PC-3 (cell line): ENCODE results near the gene CELA2B. TPM values are rescaled to one million over a fixed set of nuclear protein-coding genes. Genes with fewer than 3 reads are reported as not detected.

ENCODE experiments used
- ATAC-seq: fragments of 200-7000 bp; cut with Tn5 transposase; 2 replicates; pipeline ENCODE4 v1.9.1; 2020; ENCODE audit warnings: mild to moderate bottlenecking, moderate library complexity
- BruUV-seq: library from RNA; stranded (reverse); fragments of 400-500 nt; replicated peaks from 2 replicates; lab custom pipeline; 2021; lab: Mats Ljungman, UMichigan
- CTCF ChIA-PET: fragments of 300-600 bp; sonication (Branson Sonifier 250); formaldehyde crosslinking; loops from one replicate; lab custom pipeline; 2022; ENCODE audit warnings: antibody characterized with exemption; lab: Charles Lee
- POLR2A ChIA-PET: fragments of 300-600 bp; sonication (Branson Sonifier 250); formaldehyde crosslinking; loops from one replicate; lab custom pipeline; 2022; ENCODE audit warnings: antibody characterized with exemption; ENCODE audit not compliant: unreplicated experiment; lab: Charles Lee
- DNase-seq: peaks from one replicate; pipeline ENCODE4 v3.0.0-alpha.2; 2015
- H2AFZ ChIP-seq: fragments of 300-600 bp; sonication (generic); 2 replicates; pipeline ENCODE4 v1.6.0; 2016; ENCODE audit warnings: antibody characterized with exemption, low read length
- H3F3A ChIP-seq: fragments of 300-600 bp; sonication (generic); one replicate; pipeline ENCODE4 v1.6.0; 2017; ENCODE audit warnings: antibody characterized with exemption, low read length, control low read depth, mild to moderate bottlenecking; ENCODE audit not compliant: unreplicated experiment
- H3K27ac ChIP-seq: fragments of 300-600 bp; sonication (generic); 2 replicates; pipeline ENCODE4 v1.5.1; 2016; ENCODE audit warnings: mild to moderate bottlenecking, low read length
- H3K27me3 ChIP-seq: fragments of 300-600 bp; sonication (generic); 2 replicates; pipeline ENCODE4 v1.6.1; 2016; ENCODE audit warnings: low read length, mixed read lengths
- H3K36me3 ChIP-seq: fragments of 300-600 bp; sonication (generic); 2 replicates; pipeline ENCODE4 v1.6.1; 2016; ENCODE audit warnings: low read depth, mixed run types, low read length, mixed read lengths
- H3K4me1 ChIP-seq: fragments of 300-600 bp; sonication (generic); 2 replicates; pipeline ENCODE4 v1.5.1; 2016; ENCODE audit warnings: low read length; ENCODE audit not compliant: insufficient read depth
- H3K4me2 ChIP-seq: fragments of 300-600 bp; sonication (generic); 2 replicates; pipeline ENCODE4 v1.6.0; 2016; ENCODE audit warnings: low read length
- H3K4me3 ChIP-seq: fragments of 300-600 bp; sonication (generic); 2 replicates; pipeline ENCODE4 v1.5.1; 2016; ENCODE audit warnings: mild to moderate bottlenecking, low read length, mixed read lengths
- H3K79me2 ChIP-seq: fragments of 300-600 bp; sonication (generic); 2 replicates; pipeline ENCODE4 v1.6.1; 2017; ENCODE audit warnings: low read length, mixed read lengths
- H3K9ac ChIP-seq: fragments of 300-600 bp; sonication (generic); 2 replicates; pipeline ENCODE4 v1.6.0; 2016; ENCODE audit warnings: mild to moderate bottlenecking, low read length
- H3K9me2 ChIP-seq: fragments of 300-600 bp; sonication (generic); replicated peaks from 2 replicates; pipeline ENCODE4 v1.6.1; 2016; ENCODE audit warnings: mixed run types, low read length, mixed read lengths
- H3K9me3 ChIP-seq: fragments of 300-600 bp; sonication (generic); 2 replicates; pipeline ENCODE4 v1.6.1; 2016; ENCODE audit warnings: low read length, mixed read lengths
- H4K20me1 ChIP-seq: fragments of 300-600 bp; sonication (generic); 2 replicates; pipeline ENCODE4 v1.6.1; 2016; ENCODE audit warnings: low read length, mixed read lengths
- EZH2 ChIP-seq: fragments of 300-600 bp; sonication (generic); IDR thresholded peaks from one replicate; pipeline ENCODE4 v1.6.1; 2017; ENCODE audit warnings: antibody characterized with exemption, mild to moderate bottlenecking, low read length; ENCODE audit not compliant: unreplicated experiment
- EZH2phosphoT487 ChIP-seq: fragments of 300-600 bp; sonication (generic); IDR thresholded peaks from 2 replicates; pipeline ENCODE4 v1.6.1; 2018; ENCODE audit warnings: mild to moderate bottlenecking, antibody characterized with exemption, low read length, borderline replicate concordance
- intact Hi-C: fragments of 100-400 bp; cut with micrococcal nuclease; formaldehyde crosslinking; loops from 2 replicates; pipeline ENCODE4 v1.9.0; 2023
- total RNA-seq: library from RNA; depleted of rRNA; stranded (reverse); fragments of >200 nt; gene quantifications from 2 replicates; pipeline ENCODE4 v1.2.3, GENCODE V29; 2014
- TF ChIP-seq, protein P1 (sequence below): fragments of 300-600 bp; sonication (generic); conservative IDR thresholded peaks from 2 replicates; pipeline ENCODE4 v1.5.1; 2017; ENCODE audit warnings: antibody characterized with exemption, low read depth, mild to moderate bottlenecking, low read length

The CELA2B gene
- total RNA-seq, 1 experiment from 2014 or later, result not detected

- no peaks in the 10 kb centered on the region for H3F3A ChIP-seq
- H3K79me2 ChIP-seq, result no peaks in the 10 kb centered on the region
- H4K20me1 ChIP-seq, result no peaks in the 10 kb centered on the region
- intact Hi-C loops, result no loop called here
- ATAC-seq (no peak), DNase-seq (no peak)
- no peaks in the 10 kb centered on the region for H3K4me1 ChIP-seq
- no peak overlapping the region for H3K4me2 ChIP-seq
- no peak overlapping the region for H2AFZ ChIP-seq
- CTCF ChIA-PET, result no interaction called here
- TF ChIP-seq EZH2phosphoT487 (no peak), EZH2 (no peak)
- TF ChIP-seq, protein P1, sequence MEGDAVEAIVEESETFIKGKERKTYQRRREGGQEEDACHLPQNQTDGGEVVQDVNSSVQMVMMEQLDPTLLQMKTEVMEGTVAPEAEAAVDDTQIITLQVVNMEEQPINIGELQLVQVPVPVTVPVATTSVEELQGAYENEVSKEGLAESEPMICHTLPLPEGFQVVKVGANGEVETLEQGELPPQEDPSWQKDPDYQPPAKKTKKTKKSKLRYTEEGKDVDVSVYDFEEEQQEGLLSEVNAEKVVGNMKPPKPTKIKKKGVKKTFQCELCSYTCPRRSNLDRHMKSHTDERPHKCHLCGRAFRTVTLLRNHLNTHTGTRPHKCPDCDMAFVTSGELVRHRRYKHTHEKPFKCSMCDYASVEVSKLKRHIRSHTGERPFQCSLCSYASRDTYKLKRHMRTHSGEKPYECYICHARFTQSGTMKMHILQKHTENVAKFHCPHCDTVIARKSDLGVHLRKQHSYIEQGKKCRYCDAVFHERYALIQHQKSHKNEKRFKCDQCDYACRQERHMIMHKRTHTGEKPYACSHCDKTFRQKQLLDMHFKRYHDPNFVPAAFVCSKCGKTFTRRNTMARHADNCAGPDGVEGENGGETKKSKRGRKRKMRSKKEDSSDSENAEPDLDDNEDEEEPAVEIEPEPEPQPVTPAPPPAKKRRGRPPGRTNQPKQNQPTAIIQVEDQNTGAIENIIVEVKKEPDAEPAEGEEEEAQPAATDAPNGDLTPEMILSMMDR, result no peak
- no peak overlapping the region for H3K4me3 ChIP-seq
- POLR2A ChIA-PET, result no interaction called here
- H3K9ac ChIP-seq, result no peak overlapping the region
- BruUV-seq, result no TSS peak
- H3K27me3 ChIP-seq, result no peaks in the 10 kb centered on the region
- no peaks in the 10 kb centered on the region for H3K9me3 ChIP-seq
- no peak overlapping the region for H3K27ac ChIP-seq
- H3K36me3 ChIP-seq, result no peaks in the 10 kb centered on the region
- H3K9me2 ChIP-seq, result no peaks in the 10 kb centered on the region
Measured at GRCh38 chr1:15472587-15472986, 3.3 kb upstream of the CELA2B start.

DNA sequence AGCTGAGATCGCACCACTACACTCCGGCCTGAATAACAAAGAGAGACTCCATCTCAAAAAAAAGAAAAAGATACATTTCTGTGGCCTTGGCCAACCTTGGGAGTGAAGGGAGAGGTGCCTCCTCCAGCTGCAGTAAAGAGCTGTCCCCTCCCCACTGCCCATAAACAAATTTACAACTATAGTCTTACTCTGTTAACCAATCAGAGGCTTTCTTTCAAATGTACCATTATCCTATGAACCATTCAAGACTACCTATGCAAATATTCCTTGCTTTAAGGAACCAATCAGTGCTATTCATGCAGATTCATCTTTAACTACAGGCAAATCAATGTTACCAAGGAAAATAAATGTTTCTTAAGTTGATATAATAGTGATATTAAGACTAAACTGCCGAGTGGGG is 1.0 kb downstream of the CELA2B start:
- H3K9me2 ChIP-seq, result no peaks in the 10 kb centered on the region
- H3K79me2 ChIP-seq, result no peaks in the 10 kb centered on the region
- CTCF ChIA-PET, result no interaction called here
- TF ChIP-seq EZH2phosphoT487 (no peak), EZH2 (no peak)
- TF ChIP-seq, protein P1, result no peak
- no peak overlapping the region for H3K4me2 ChIP-seq
- H3K27ac ChIP-seq, result no peak overlapping the region
- H3K4me3 ChIP-seq, result no peak overlapping the region
- H2AFZ ChIP-seq, result no peak overlapping the region
- no peaks in the 10 kb centered on the region for H3K27me3 ChIP-seq
- H4K20me1 ChIP-seq, result no peaks in the 10 kb centered on the region
- no peaks in the 10 kb centered on the region for H3F3A ChIP-seq
- no peak overlapping the region for H3K9ac ChIP-seq
- H3K9me3 ChIP-seq, result no peaks in the 10 kb centered on the region
- POLR2A ChIA-PET, result no interaction called here
- BruUV-seq, result no TSS peak
- intact Hi-C loops, result no loop called here
- no peak for DNase-seq
- no peak for ATAC-seq
- no peaks in the 10 kb centered on the region for H3K4me1 ChIP-seq
- H3K36me3 ChIP-seq, result no peaks in the 10 kb centered on the region

GRCh38 chr1:15477646-15478212 is 1.8 kb downstream of the CELA2B start:
- no peaks in the 10 kb centered on the region for H3K4me1 ChIP-seq
- POLR2A ChIA-PET, result no interaction called here
- no peaks in the 10 kb centered on the region for H4K20me1 ChIP-seq
- no peak overlapping the region for H3K4me2 ChIP-seq
- no peak overlapping the region for H3K4me3 ChIP-seq
- intact Hi-C loops, result no loop called here
- H2AFZ ChIP-seq, result no peak overlapping the region
- TF ChIP-seq EZH2phosphoT487, result no peak
- TF ChIP-seq, protein P1, result no peak
- no peak for TF ChIP-seq EZH2
- no peaks in the 10 kb centered on the region for H3K79me2 ChIP-seq
- no peaks in the 10 kb centered on the region for H3K27me3 ChIP-seq
- H3K9me3 ChIP-seq, result no peaks in the 10 kb centered on the region
- CTCF ChIA-PET, result no interaction called here
- no peak for ATAC-seq
- no peak overlapping the region for H3K27ac ChIP-seq
- no peaks in the 10 kb centered on the region for H3K9me2 ChIP-seq
- DNase-seq, result no peak
- H3K36me3 ChIP-seq, result no peaks in the 10 kb centered on the region
- H3F3A ChIP-seq, result no peaks in the 10 kb centered on the region
- no TSS peak for BruUV-seq
- no peak overlapping the region for H3K9ac ChIP-seq
